H9 (cell line): ENCODE measurements around the gene NEXN. TPM values are rescaled to one million over a fixed set of nuclear protein-coding genes. Genes with fewer than 3 reads are reported as not detected.

Experiments used
- DNase-seq: peaks from one replicate; pipeline ENCODE4 v3.0.0-alpha.2; 2017
- H2AFZ ChIP-seq: one replicate; pipeline ENCODE4 v1.6.1; 2013; ENCODE audit warnings: mild to moderate bottlenecking, low read length, control low read depth, moderate library complexity
- H2AK5ac ChIP-seq: 2 replicates; pipeline ENCODE4 v1.6.1; 2013; ENCODE audit warnings: low read length, control low read depth, mixed read lengths; ENCODE audit not compliant: insufficient read length
- H2BK120ac ChIP-seq: one replicate; pipeline ENCODE4 v1.6.1; 2013; ENCODE audit warnings: low read depth, mild to moderate bottlenecking, low read length, control low read depth, inconsistent platforms; ENCODE audit not compliant: poor library complexity, severe bottlenecking
- H2BK12ac ChIP-seq: 2 replicates; pipeline ENCODE4 v1.6.1; 2013; ENCODE audit warnings: low read length, control low read depth, mixed read lengths, low read depth; ENCODE audit not compliant: insufficient read length
- H2BK15ac ChIP-seq: 2 replicates; pipeline ENCODE4 v1.6.1; 2013; ENCODE audit warnings: low read depth, low read length, control low read depth
- H2BK20ac ChIP-seq: one replicate; pipeline ENCODE4 v1.6.1; 2013; ENCODE audit warnings: low read depth, mild to moderate bottlenecking, low read length, control low read depth, inconsistent platforms; ENCODE audit not compliant: poor library complexity, severe bottlenecking
- H2BK5ac ChIP-seq: 2 replicates; pipeline ENCODE4 v1.6.1; 2013; ENCODE audit warnings: low read length, control low read depth, mixed read lengths; ENCODE audit not compliant: insufficient read length
- H3K14ac ChIP-seq: 2 replicates; pipeline ENCODE4 v1.6.1; 2013; ENCODE audit warnings: low read length, control low read depth; ENCODE audit not compliant: insufficient read depth
- H3K18ac ChIP-seq: 2 replicates; pipeline ENCODE4 v1.6.1; 2013; ENCODE audit warnings: low read depth, mild to moderate bottlenecking, mixed read lengths, low read length, control low read depth; ENCODE audit not compliant: insufficient read length
- H3K23ac ChIP-seq: 2 replicates; pipeline ENCODE4 v1.6.1; 2013; ENCODE audit warnings: low read length, control low read depth, mixed read lengths, low read depth; ENCODE audit not compliant: insufficient read length
- H3K23me2 ChIP-seq: 2 replicates; pipeline ENCODE4 v1.6.1; 2013; ENCODE audit warnings: low read depth, mild to moderate bottlenecking, mixed read lengths, low read length, control low read depth; ENCODE audit not compliant: insufficient read length, poor library complexity, severe bottlenecking
- H3K27ac ChIP-seq: 2 replicates; pipeline ENCODE4 v1.5.1; 2013; ENCODE audit warnings: low read length, control low read depth, mixed read lengths, low read depth; ENCODE audit not compliant: insufficient read length
- H3K27me3 ChIP-seq: 2 replicates; pipeline ENCODE4 v1.6.1; 2013; ENCODE audit warnings: low read length, control low read depth, inconsistent platforms; ENCODE audit not compliant: insufficient read depth
- H3K4ac ChIP-seq: 2 replicates; pipeline ENCODE4 v1.6.1; 2013; ENCODE audit warnings: low read depth, mild to moderate bottlenecking, control low read depth, inconsistent platforms, low read length, moderate library complexity
- H3K4me1 ChIP-seq: 2 replicates; pipeline ENCODE4 v1.6.1; 2013; ENCODE audit warnings: low read length, control low read depth, inconsistent platforms; ENCODE audit not compliant: insufficient read depth
- H3K4me2 ChIP-seq: 2 replicates; pipeline ENCODE4 v1.6.1; 2013; ENCODE audit warnings: low read length, control low read depth, mixed read lengths; ENCODE audit not compliant: insufficient read length, insufficient read depth
- H3K56ac ChIP-seq: 2 replicates; pipeline ENCODE4 v1.6.1; 2013; ENCODE audit warnings: low read depth, mild to moderate bottlenecking, mixed read lengths, low read length, control low read depth; ENCODE audit not compliant: insufficient read length
- H3K79me1 ChIP-seq: 2 replicates; pipeline ENCODE4 v1.6.1; 2013; ENCODE audit warnings: low read depth, mild to moderate bottlenecking, moderate library complexity, low read length, control low read depth, inconsistent platforms; ENCODE audit not compliant: insufficient read depth, poor library complexity, severe bottlenecking
- H3K79me2 ChIP-seq: 2 replicates; pipeline ENCODE4 v1.6.1; 2013; ENCODE audit warnings: low read length, control low read depth, inconsistent platforms; ENCODE audit not compliant: insufficient read depth
- H3K9ac ChIP-seq: 2 replicates; pipeline ENCODE4 v1.6.1; 2013; ENCODE audit warnings: low read length, control low read depth, mixed read lengths; ENCODE audit not compliant: insufficient read length; ENCODE audit errors: extremely low read depth
- H3K9me3 ChIP-seq: one replicate; pipeline ENCODE4 v1.6.1; 2013; ENCODE audit warnings: low read depth, low read length, inconsistent platforms; ENCODE audit not compliant: control insufficient read depth
- H3T11ph ChIP-seq: one replicate; pipeline ENCODE4 v1.6.1; 2013; ENCODE audit warnings: mild to moderate bottlenecking, low read length, control low read depth, inconsistent platforms
- H4K20me1 ChIP-seq: one replicate; pipeline ENCODE4 v1.6.1; 2013; ENCODE audit not compliant: control insufficient read depth, insufficient read length, insufficient read depth
- H4K5ac ChIP-seq: 2 replicates; pipeline ENCODE4 v1.6.1; 2013; ENCODE audit warnings: low read depth, mild to moderate bottlenecking, mixed read lengths, low read length, control low read depth; ENCODE audit not compliant: insufficient read length
- H4K8ac ChIP-seq: replicated peaks from 2 replicates; pipeline ENCODE4 v1.6.1; 2013; ENCODE audit warnings: low read length, control low read depth, mixed read lengths, low read depth; ENCODE audit not compliant: insufficient read length
- H4K91ac ChIP-seq: 2 replicates; pipeline ENCODE4 v1.6.1; 2013; ENCODE audit warnings: low read depth, mild to moderate bottlenecking, moderate library complexity, mixed read lengths, low read length, control low read depth; ENCODE audit not compliant: insufficient read length
- H3K27ac Mint-ChIP-seq, 3 experiments: 2 replicates in 2 of 3; 3 replicates in 1 of 3; pipeline ENCODE4 v1.8.0; 2020 to 2021; ENCODE audit warnings: mixed read lengths in 3 of 3, mild to moderate bottlenecking in 1 of 3, moderate library complexity in 1 of 3
- H3K27me3 Mint-ChIP-seq: 2 replicates; pipeline ENCODE4 v1.8.0; 2021; ENCODE audit warnings: low read depth, mild to moderate bottlenecking, moderate library complexity, mixed read lengths
- H3K36me3 Mint-ChIP-seq, 3 experiments: 2 replicates in 2 of 3; 3 replicates in 1 of 3; pipeline ENCODE4 v1.8.0; 2020 to 2021; ENCODE audit warnings: low read depth in 3 of 3, mixed read lengths in 3 of 3; ENCODE audit not compliant: insufficient read depth in 1 of 3
- H3K4me1 Mint-ChIP-seq, 2 experiments: 2 replicates each; pipeline ENCODE4 v1.8.0; 2020; ENCODE audit warnings: mixed read lengths in 2 of 2
- H3K4me3 Mint-ChIP-seq, 2 experiments: 2 replicates in 1 of 2; 3 replicates in 1 of 2; pipeline ENCODE4 v1.8.0; 2020 to 2021; ENCODE audit warnings: mild to moderate bottlenecking in 2 of 2, mixed read lengths in 2 of 2, moderate library complexity in 1 of 2
- H3K9me3 Mint-ChIP-seq, 2 experiments: 2 replicates in 1 of 2; 3 replicates in 1 of 2; pipeline ENCODE4 v1.8.0; 2020; ENCODE audit warnings: mild to moderate bottlenecking in 2 of 2, mixed read lengths in 2 of 2, moderate library complexity in 1 of 2
- WGBS: extraction: QIAGEN DNeasy Blood & Tissue Kit; methylation state at CpG from one replicate; pipeline ENCODE4 v1.1.7; 2013; ENCODE audit warnings: missing lambda C conversion rate, low lambda C conversion rate, mixed read lengths; ENCODE audit not compliant: insufficient read length; ENCODE audit errors: extremely low coverage; 5-methylcytosine and 5-hydroxymethylcytosine counted together
- total RNA-seq: library from RNA; stranded (reverse); gene quantifications from 2 replicates; pipeline ENCODE4 v1.2.1, GENCODE V29; 2021
- TF ChIP-seq, protein P1 (sequence below): fragments of 200-600 bp; sonication (generic); conservative IDR thresholded peaks from 3 replicates; pipeline ENCODE4 v1.8.0; 2021; ENCODE audit warnings: antibody characterized with exemption, mild to moderate bottlenecking

Gene NEXN
- total RNA-seq, 1 experiment from 2014 or later: 3.2 TPM

DNA sequence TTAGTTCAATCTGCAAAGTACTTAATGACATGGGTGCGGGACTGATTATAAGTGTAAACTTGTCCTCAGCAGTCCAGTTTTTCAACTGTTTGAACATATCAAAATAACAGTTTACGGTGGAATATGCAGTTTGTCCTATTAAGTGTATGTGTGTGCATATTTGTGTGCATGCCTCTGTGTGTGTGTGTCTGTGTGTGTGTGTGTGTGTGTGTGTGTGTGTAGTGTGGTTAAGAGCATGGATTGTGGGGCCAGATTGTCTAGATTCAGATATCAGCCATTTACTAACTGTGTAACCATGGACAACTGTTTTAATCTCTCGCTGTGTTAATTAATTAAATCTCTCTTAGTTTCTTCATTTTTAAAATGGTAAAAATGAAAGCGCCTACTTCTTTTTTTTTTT lies 39.0 kb downstream of the NEXN start:
- Histone ChIP-seq H3K18ac (no peak overlapping the region), H3K23me2 (no peaks in the 10 kb centered on the region), H3K14ac (no peak overlapping the region), H4K8ac (no peak overlapping the region), H3K27me3 (no peaks in the 10 kb centered on the region), H2BK20ac (no peak overlapping the region), H3K9me3 (no peaks in the 10 kb centered on the region), H2BK5ac (no peak overlapping the region), H3K79me1 (no peaks in the 10 kb centered on the region), H3K23ac (no peak overlapping the region), H2BK120ac (no peak overlapping the region), H3K4me2 (no peak overlapping the region), H4K20me1 (no peaks in the 10 kb centered on the region), H4K5ac (no peak overlapping the region), H4K91ac (no peak overlapping the region), H2AK5ac (no peak overlapping the region), H2AFZ (no peak overlapping the region), H2BK15ac (no peak overlapping the region), H3K56ac (no peak overlapping the region), H3K4me1 (no peaks in the 10 kb centered on the region), H3T11ph (no peak overlapping the region), H3K79me2 (no peaks in the 10 kb centered on the region), H3K4ac (no peak overlapping the region), H2BK12ac (no peak overlapping the region), H3K27ac (no peak overlapping the region), H3K9ac (no peak overlapping the region)
- Mint-ChIP-seq H3K9me3 (no peaks in the 10 kb centered on the region), H3K27ac (no peak overlapping the region), H3K4me1 (no peaks in the 10 kb centered on the region), H3K27me3 (no peaks in the 10 kb centered on the region), H3K36me3 (no peaks in the 10 kb centered on the region), H3K4me3 (no peak overlapping the region)
- DNase-seq: no peak
- TF ChIP-seq, protein P1, sequence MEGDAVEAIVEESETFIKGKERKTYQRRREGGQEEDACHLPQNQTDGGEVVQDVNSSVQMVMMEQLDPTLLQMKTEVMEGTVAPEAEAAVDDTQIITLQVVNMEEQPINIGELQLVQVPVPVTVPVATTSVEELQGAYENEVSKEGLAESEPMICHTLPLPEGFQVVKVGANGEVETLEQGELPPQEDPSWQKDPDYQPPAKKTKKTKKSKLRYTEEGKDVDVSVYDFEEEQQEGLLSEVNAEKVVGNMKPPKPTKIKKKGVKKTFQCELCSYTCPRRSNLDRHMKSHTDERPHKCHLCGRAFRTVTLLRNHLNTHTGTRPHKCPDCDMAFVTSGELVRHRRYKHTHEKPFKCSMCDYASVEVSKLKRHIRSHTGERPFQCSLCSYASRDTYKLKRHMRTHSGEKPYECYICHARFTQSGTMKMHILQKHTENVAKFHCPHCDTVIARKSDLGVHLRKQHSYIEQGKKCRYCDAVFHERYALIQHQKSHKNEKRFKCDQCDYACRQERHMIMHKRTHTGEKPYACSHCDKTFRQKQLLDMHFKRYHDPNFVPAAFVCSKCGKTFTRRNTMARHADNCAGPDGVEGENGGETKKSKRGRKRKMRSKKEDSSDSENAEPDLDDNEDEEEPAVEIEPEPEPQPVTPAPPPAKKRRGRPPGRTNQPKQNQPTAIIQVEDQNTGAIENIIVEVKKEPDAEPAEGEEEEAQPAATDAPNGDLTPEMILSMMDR: no peak
- WGBS: no CpG with 5 or more reads among the region's 4 CpGs
